Gastrocnemius medialis (tissue), 4 donors: ENCODE results near the gene TRPC4.

ENCODE experiments used
- POLR2A ChIP-seq, 2 donors: fragments of 450-650 bp; IDR thresholded peaks; one replicate each; pipeline ENCODE4 v1.6.1; 2017; ENCODE audit warnings: antibody characterized with exemption in 2 of 2, mild to moderate bottlenecking in 2 of 2, moderate library complexity in 2 of 2
- TF ChIP-seq, protein P1 (sequence below), 5 experiments: fragments of 450-650 bp in 3 of 5; fragments of 200-600 bp in 2 of 5; sonication (generic) in 2 of 5; IDR thresholded peaks in 4 of 5; conservative IDR thresholded peaks in 1 of 5; 1 replicate in 4 of 5; 2 replicates in 1 of 5; pipeline ENCODE4 v1.5.1; 2016 to 2019; ENCODE audit warnings: antibody characterized with exemption in 5 of 5, mild to moderate bottlenecking in 3 of 5, moderate library complexity in 3 of 5

- TF ChIP-seq POLR2A (IDR thresholded peaks at IDR 0.05): no peak
- TF ChIP-seq, protein P1, sequence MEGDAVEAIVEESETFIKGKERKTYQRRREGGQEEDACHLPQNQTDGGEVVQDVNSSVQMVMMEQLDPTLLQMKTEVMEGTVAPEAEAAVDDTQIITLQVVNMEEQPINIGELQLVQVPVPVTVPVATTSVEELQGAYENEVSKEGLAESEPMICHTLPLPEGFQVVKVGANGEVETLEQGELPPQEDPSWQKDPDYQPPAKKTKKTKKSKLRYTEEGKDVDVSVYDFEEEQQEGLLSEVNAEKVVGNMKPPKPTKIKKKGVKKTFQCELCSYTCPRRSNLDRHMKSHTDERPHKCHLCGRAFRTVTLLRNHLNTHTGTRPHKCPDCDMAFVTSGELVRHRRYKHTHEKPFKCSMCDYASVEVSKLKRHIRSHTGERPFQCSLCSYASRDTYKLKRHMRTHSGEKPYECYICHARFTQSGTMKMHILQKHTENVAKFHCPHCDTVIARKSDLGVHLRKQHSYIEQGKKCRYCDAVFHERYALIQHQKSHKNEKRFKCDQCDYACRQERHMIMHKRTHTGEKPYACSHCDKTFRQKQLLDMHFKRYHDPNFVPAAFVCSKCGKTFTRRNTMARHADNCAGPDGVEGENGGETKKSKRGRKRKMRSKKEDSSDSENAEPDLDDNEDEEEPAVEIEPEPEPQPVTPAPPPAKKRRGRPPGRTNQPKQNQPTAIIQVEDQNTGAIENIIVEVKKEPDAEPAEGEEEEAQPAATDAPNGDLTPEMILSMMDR (IDR thresholded peaks at IDR 0.05 in 4 of 5, conservative IDR thresholded peaks at IDR 0.05 in 1 of 5): no peak
Measured at GRCh38 chr13:37893321-37893720, 23.7 kb upstream of the TRPC4 start.
